Lung (tissue), 12 donors: ENCODE data around the gene ELL. TPM values are rescaled to one million over a fixed set of nuclear protein-coding genes. Genes with fewer than 3 reads are reported as not detected.

Source experiments
- ATAC-seq: fragments of 200-7000 bp; cut with Tn5 transposase; one replicate; pipeline ENCODE4 v1.9.1; 2020; ENCODE audit warnings: moderate number of reproducible peaks; ENCODE audit not compliant: insufficient read depth, low FRiP score
- DNase-seq, 3 donors: peaks; one replicate each; pipeline ENCODE4 v3.0.0-alpha.2; 2013 to 2017
- H3K27ac ChIP-seq, 2 donors: one replicate each; pipeline ENCODE4 v1.5.1; 2013; ENCODE audit warnings: mild to moderate bottlenecking in 2 of 2, moderate library complexity in 2 of 2, control low read depth in 1 of 2, inconsistent platforms in 1 of 2, low read depth in 1 of 2, low read length in 1 of 2
- H3K27me3 ChIP-seq, 3 donors: one replicate each; pipeline ENCODE4 v1.5.1; 2013; ENCODE audit warnings: low read length in 2 of 3; ENCODE audit not compliant: control insufficient read depth in 3 of 3, insufficient read depth in 3 of 3
- H3K36me3 ChIP-seq, 4 donors: one replicate each; pipeline ENCODE4 v1.5.1; 2013; ENCODE audit warnings: low read length in 4 of 4, mild to moderate bottlenecking in 1 of 4, moderate library complexity in 1 of 4; ENCODE audit not compliant: control insufficient read depth in 4 of 4, insufficient read depth in 4 of 4
- H3K4me1 ChIP-seq, 5 donors: one replicate each; pipeline ENCODE4 v1.5.1; 2013; ENCODE audit warnings: low read length in 5 of 5, mild to moderate bottlenecking in 2 of 5, moderate library complexity in 1 of 5; ENCODE audit not compliant: control insufficient read depth in 5 of 5, insufficient read depth in 5 of 5
- H3K4me3 ChIP-seq: one replicate; pipeline ENCODE4 v1.5.1; 2013; ENCODE audit warnings: mild to moderate bottlenecking, control low read depth, moderate library complexity
- H3K9ac ChIP-seq, 2 donors: one replicate each; pipeline ENCODE4 v1.5.1; 2013; ENCODE audit warnings: low read length in 2 of 2, control low read depth in 1 of 2; ENCODE audit not compliant: insufficient read depth in 1 of 2
- H3K9me3 ChIP-seq, 4 donors: one replicate each; pipeline ENCODE4 v1.5.1; 2013; ENCODE audit warnings: low read length in 3 of 4, mild to moderate bottlenecking in 1 of 4, moderate library complexity in 1 of 4; ENCODE audit not compliant: control insufficient read depth in 4 of 4, insufficient read depth in 3 of 4
- CTCF ChIP-seq: IDR thresholded peaks from 2 replicates; pipeline ENCODE4 v1.5.1; 2012; ENCODE audit warnings: mild to moderate bottlenecking; ENCODE audit errors: control extremely low read depth, extremely low read depth
- WGBS, 2 donors: extraction: QIAGEN DNeasy Blood & Tissue Kit; methylation state at CpG; one replicate each; pipeline ENCODE4 v1.1.7; 2013; 5-methylcytosine and 5-hydroxymethylcytosine counted together
- polyA plus RNA-seq, 2 donors: library from polyadenylated mRNA; stranded (reverse); fragments of 200-250 nt; gene quantifications; one replicate each; pipeline ENCODE4 v1.2.1, GENCODE V29; 2013
- total RNA-seq, 2 donors: library from RNA; depleted of rRNA in 1 of 2; stranded (reverse); fragments of >200 nt in 1 of 2; gene quantifications; one replicate each; pipeline ENCODE4 v1.2.1, GENCODE V29; 2014 to 2021
- donor health status: control.
- donor health status: control.
- donor health status: Bipolar disorder and iron deficiency.
- donor health status: healthy.
- donor health status: DM: yes; HTN: yes; CAD: no.

Gene ELL
- total and polyA plus RNA-seq, 4 donors: 9.3 to 26.8 (median 20.7) TPM

GRCh38 chr19:18533058-18533457 is 11.2 kb upstream of the ELL start:
- Histone ChIP-seq H3K4me1 (no peaks in the 10 kb centered on the region), H3K36me3 (peaks cover 6 to 46% (median 24%) of the 10 kb centered on the region in 4 donors), H3K4me3 (no peak overlapping the region), H3K9ac (no peak overlapping the region), H3K27ac (no peak overlapping the region), H3K9me3 (peaks cover 0 to 1% (median 0%) of the 10 kb centered on the region in 4 donors), H3K27me3 (no peaks in the 10 kb centered on the region)
- DNase-seq: no peak
- TF ChIP-seq CTCF: no peak
- no peak for ATAC-seq
- WGBS, 2 donors: 98 to 100% methylated on average over 4 of the region's 4 CpGs

- no peak for ATAC-seq
- H3K9ac ChIP-seq: no peak overlapping the region
- TF ChIP-seq CTCF: no peak
- 96 to 97% methylated on average over 22 of the region's 22 CpGs for WGBS, 2 donors
- no peak overlapping the region for H3K4me3 ChIP-seq
- H3K4me1 ChIP-seq: peaks cover 0 to 1% (median 0%) of the 10 kb centered on the region in 5 donors
- no peak overlapping the region for H3K27ac ChIP-seq
- no peak for DNase-seq
- H3K36me3 ChIP-seq: peaks cover 6 to 39% (median 24%) of the 10 kb centered on the region in 4 donors
- H3K27me3 ChIP-seq: no peaks in the 10 kb centered on the region
- peaks cover 0 to 1% (median 0%) of the 10 kb centered on the region in 4 donors for H3K9me3 ChIP-seq
Observed at GRCh38 chr19:18532168-18532890, 10.5 kb upstream of the ELL start.

GRCh38 chr19:18531485-18531884 is 9.6 kb upstream of the ELL start:
- no peak for TF ChIP-seq CTCF
- H3K27me3 ChIP-seq: no peaks in the 10 kb centered on the region
- H3K9me3 ChIP-seq: peaks cover 0 to 1% (median 0%) of the 10 kb centered on the region in 4 donors
- ATAC-seq: no peak
- H3K27ac ChIP-seq: no peak overlapping the region
- WGBS, 2 donors: 91 to 97% methylated on average over 7 to 9 of the region's 9 CpGs
- H3K36me3 ChIP-seq: peaks cover 6 to 35% (median 17%) of the 10 kb centered on the region in 4 donors
- no peak overlapping the region for H3K9ac ChIP-seq
- H3K4me1 ChIP-seq: peaks cover 0 to 1% (median 0%) of the 10 kb centered on the region in 5 donors
- no peak overlapping the region for H3K4me3 ChIP-seq
- DNase-seq: no peak

- DNase-seq (no peak), ATAC-seq (no peak)
- Histone ChIP-seq H3K4me3 (no peak overlapping the region), H3K27me3 (no peaks in the 10 kb centered on the region), H3K36me3 (peaks cover 4 to 26% (median 11%) of the 10 kb centered on the region in 4 donors), H3K9ac (no peak overlapping the region), H3K9me3 (peaks cover 0 to 1% (median 0%) of the 10 kb centered on the region in 4 donors), H3K27ac (no peak overlapping the region), H3K4me1 (peaks cover 0 to 1% (median 0%) of the 10 kb centered on the region in 5 donors)
- WGBS, 2 donors: 79 to 86% methylated on average over 7 of the region's 7 CpGs
- TF ChIP-seq CTCF: no peak
Observed at GRCh38 chr19:18529782-18530181, 7.9 kb upstream of the ELL start.
